ENCODE results near the gene PDLIM1.

Gene PDLIM1

GRCh38 chr10:95287281-95287680 lies 3.5 kb downstream of the PDLIM1 start:
- no peak for DNase-seq

- no peak for DNase-seq
Observed at GRCh38 chr10:95286707-95287106, 4.1 kb downstream of the PDLIM1 start.

- no peak for DNase-seq
Observed at GRCh38 chr10:95285556-95285955, 5.2 kb downstream of the PDLIM1 start.

GRCh38 chr10:95284807-95285206 lies 6.0 kb downstream of the PDLIM1 start:
- no peak for DNase-seq

GRCh38 chr10:95282107-95282506 lies 8.7 kb downstream of the PDLIM1 start:
- no peak for DNase-seq

GRCh38 chr10:95281206-95281605 lies 9.6 kb downstream of the PDLIM1 start:
- DNase-seq = no peak

GRCh38 chr10:95280637-95281036 lies 10.2 kb downstream of the PDLIM1 start:
- DNase-seq = no peak

- no peak for DNase-seq
Observed at GRCh38 chr10:95279042-95279820, 11.6 kb downstream of the PDLIM1 start.

GRCh38 chr10:95278061-95278988 lies 12.5 kb downstream of the PDLIM1 start:
- DNase-seq = no peak

GRCh38 chr10:95277614-95278013 lies 13.2 kb downstream of the PDLIM1 start:
- DNase-seq = no peak

- no peak for DNase-seq
Observed at GRCh38 chr10:95277201-95277570, 13.6 kb downstream of the PDLIM1 start.

- DNase-seq = no peak
Observed at GRCh38 chr10:95276367-95277200, 14.2 kb downstream of the PDLIM1 start.

- DNase-seq = no peak
Observed at GRCh38 chr10:95275726-95276366, 15.0 kb downstream of the PDLIM1 start.

GRCh38 chr10:95273393-95274312 lies 17.1 kb downstream of the PDLIM1 start:
- DNase-seq = no peak

- DNase-seq = no peak
Observed at GRCh38 chr10:95268438-95268837, 22.4 kb downstream of the PDLIM1 start.

- no peak for DNase-seq
Observed at GRCh38 chr10:95267251-95267650, 23.6 kb downstream of the PDLIM1 start.

- peak; percentile 78 to 91 for DNase-seq
Observed at GRCh38 chr10:95266674-95267095, 24.1 kb downstream of the PDLIM1 start.

GRCh38 chr10:95265572-95265971 lies 25.2 kb downstream of the PDLIM1 start:
- DNase-seq = no peak

GRCh38 chr10:95264227-95265051 lies 26.4 kb downstream of the PDLIM1 start:
- no peak for DNase-seq

- DNase-seq = no peak
Observed at GRCh38 chr10:95263864-95264226, 27.0 kb downstream of the PDLIM1 start.

Measured in inflammatory macrophage treated with lipopolysaccharide for 1 hour (primary cell).